ENCODE data around the gene SSC5D. TPM values are rescaled to one million over a fixed set of nuclear protein-coding genes. Genes with fewer than 3 reads are reported as not detected.
A peak's percentile ranks its signal among the peaks of the same experiment; 100 is the strongest.

SSC5D gene
- total RNA-seq, 1 donor from 2014 or later: 3.7 TPM

DNA sequence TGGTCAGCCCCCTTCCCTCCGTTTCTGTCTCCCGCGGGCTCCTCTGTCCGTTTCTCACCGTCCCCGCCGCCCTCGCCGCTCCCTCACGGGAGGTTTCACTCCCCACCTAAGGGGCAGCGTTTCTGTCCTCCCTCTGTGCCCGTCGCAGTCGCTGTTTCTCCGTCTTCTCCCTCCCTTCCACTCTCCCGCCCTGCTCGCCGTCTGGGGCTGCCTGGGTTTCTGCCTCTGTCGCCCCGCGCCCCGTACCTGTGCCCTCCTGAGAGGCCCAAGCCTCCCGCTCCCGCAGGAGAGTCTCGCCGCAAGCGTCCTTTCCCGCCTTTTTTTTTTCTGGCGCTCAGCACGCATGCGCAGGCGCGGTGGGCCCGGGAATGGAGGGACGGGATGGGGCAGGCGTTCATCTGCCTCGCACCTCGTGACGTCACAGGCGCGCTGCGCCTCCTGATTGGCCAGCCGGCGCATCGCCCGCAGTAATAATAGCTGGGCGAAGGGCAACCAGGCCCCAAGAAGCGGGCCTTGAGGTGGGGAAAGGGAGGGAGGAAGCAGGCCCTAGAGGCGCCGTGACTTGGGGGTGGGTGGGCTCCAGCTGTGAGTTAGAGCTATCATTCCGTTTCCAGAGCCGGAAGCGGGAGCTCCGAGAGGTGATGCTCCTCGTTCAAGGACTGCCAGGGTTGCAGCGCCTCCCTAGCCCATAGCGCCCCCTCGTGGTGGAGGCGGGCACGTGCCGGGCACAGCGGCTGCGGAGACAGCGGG is 15.4 kb downstream of the SSC5D start:
- H3K27ac ChIP-seq (replicated peaks): peak overlapping the region; percentile 82

GRCh38 chr19:55504252-55504603 is 16.0 kb downstream of the SSC5D start:
- intact Hi-C loops (cut with micrococcal nuclease): loop anchor here (2.0 kb wide), 1 partner anchor 35 kb away; no protein-coding TSS in a partner anchor
- no peaks in the 10 kb centered on the region for H3K27me3 ChIP-seq (ENCODE audit: low read depth)
- no peak for DNase-seq
- H3K27ac ChIP-seq (replicated peaks): peak overlapping the region; percentile 82
- H3K36me3 ChIP-seq: peaks cover 17% of the 10 kb centered on the region
- peak; percentile 2 for TF ChIP-seq CTCF (IDR thresholded peaks at IDR 0.05; ENCODE audit: borderline replicate concordance)
- peak overlapping the region; percentile 69 for H3K4me3 ChIP-seq
- H3K9me3 ChIP-seq (replicated peaks): no peaks in the 10 kb centered on the region
- H3K4me1 ChIP-seq: peaks cover 14% of the 10 kb centered on the region

More for the DNA sequence above, 15.4 kb downstream of the SSC5D start:
- H3K9me3 ChIP-seq (replicated peaks): no peaks in the 10 kb centered on the region
- DNase-seq: peak; percentile 93
- H3K4me3 ChIP-seq: peak overlapping the region; percentile 69
- H3K27me3 ChIP-seq (ENCODE audit: low read depth): no peaks in the 10 kb centered on the region
- intact Hi-C loops (cut with micrococcal nuclease): loop anchor here (2.0 kb wide), 1 partner anchor 35 kb away; no protein-coding TSS in a partner anchor
- peak; percentile 100 for TF ChIP-seq CTCF (IDR thresholded peaks at IDR 0.05; ENCODE audit: borderline replicate concordance)
- H3K4me1 ChIP-seq: peaks cover 14% of the 10 kb centered on the region
- H3K36me3 ChIP-seq: peaks cover 17% of the 10 kb centered on the region

DNA sequence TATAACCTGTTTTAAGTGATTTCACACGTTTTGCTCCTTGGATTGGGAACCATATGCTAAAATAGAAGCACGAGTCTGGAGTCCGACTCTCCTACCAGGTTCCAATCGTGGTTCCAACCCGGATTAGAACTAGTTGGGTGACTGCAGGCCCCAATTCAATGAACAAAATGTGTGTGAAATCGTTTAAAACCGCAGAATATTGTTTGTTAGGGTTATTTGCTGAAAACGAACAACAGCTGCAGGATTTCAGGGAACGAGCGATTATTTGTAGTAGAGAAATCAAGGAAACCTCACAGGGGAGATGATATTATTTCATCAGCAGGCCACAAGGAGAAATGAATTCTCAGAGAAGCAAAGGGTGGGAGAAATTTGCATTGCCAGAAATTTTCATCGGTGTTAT is 16.7 kb downstream of the SSC5D start:
- TF ChIP-seq CTCF (IDR thresholded peaks at IDR 0.05; ENCODE audit: borderline replicate concordance): no peak
- intact Hi-C loops (cut with micrococcal nuclease): loop anchor here (2.0 kb wide), 1 partner anchor 36 kb away; no protein-coding TSS in a partner anchor
- no peak overlapping the region for H3K4me3 ChIP-seq

DNA sequence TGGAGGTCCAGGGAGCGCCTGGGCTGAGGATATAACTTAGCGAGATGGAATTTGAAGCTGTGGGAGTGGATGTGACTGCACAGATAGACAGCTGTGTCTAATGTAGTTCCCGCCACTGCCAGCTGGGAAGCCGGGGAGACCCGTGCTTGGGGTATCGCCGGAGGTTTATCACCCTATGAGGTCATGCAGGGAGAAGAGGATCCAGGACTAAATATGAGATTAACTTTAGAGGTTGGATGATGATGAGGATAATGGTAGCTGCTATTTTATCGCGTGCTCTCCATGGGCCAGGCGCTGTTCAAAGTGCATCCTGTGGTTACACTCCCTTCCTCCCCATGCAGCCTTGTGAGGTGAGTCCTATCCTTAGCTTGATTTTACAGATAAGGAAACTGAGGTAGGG is 19.9 kb downstream of the SSC5D start:
- H3K27ac ChIP-seq (replicated peaks): no peak overlapping the region
- H3K4me1 ChIP-seq: peaks cover 14% of the 10 kb centered on the region
- DNase-seq: no peak
- no peaks in the 10 kb centered on the region for H3K9me3 ChIP-seq (replicated peaks)
- TF ChIP-seq CTCF (IDR thresholded peaks at IDR 0.05; ENCODE audit: borderline replicate concordance): no peak
- no peaks in the 10 kb centered on the region for H3K36me3 ChIP-seq
- peaks cover 4% of the 10 kb centered on the region for H3K27me3 ChIP-seq (ENCODE audit: low read depth)
- intact Hi-C loops (cut with micrococcal nuclease): no loop called here
- no peak overlapping the region for H3K4me3 ChIP-seq

More for the DNA sequence above, 16.7 kb downstream of the SSC5D start:
- Histone ChIP-seq H3K27ac (replicated peaks) (no peak overlapping the region), H3K4me1 (peaks cover 14% of the 10 kb centered on the region), H3K27me3 (ENCODE audit: low read depth) (no peaks in the 10 kb centered on the region), H3K36me3 (peaks cover 14% of the 10 kb centered on the region), H3K9me3 (replicated peaks) (no peaks in the 10 kb centered on the region)
- no peak for DNase-seq

DNA sequence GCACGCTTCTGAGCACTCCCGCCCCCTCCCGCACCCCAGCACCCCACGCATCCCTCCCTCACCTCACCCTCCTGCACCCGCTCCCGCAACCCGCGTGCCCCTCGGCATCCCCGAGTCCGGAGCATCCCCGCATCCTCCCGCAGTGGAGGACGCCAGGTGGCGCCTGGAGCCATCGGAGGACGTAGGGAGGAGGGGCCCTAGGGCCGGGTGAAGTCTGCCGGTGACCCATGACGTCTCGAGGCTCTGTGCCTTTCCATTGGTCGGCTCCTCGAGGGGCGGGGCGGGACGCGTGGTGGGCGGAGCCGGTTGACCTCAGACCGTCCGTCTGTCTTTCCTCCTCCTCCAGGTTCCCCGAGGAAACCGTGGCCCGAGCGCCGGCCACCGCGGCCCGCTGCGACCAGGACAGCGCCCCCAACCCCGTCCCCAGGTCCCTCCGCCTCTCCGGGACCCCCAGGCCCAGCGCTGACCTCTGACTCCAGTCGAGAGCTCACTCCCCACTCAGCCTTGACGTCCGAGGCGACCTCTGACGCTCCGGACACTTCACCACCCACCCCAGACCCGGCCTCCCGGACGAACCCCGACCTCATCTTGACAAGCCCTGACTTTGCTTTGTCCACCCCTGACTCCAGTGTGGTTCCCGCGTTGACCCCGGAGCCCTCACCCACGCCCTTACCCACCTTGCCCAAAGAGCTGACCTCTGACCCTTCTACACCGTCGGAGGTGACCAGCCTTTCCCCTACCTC is 28.8 kb downstream of the SSC5D start:
- intact Hi-C loops (cut with micrococcal nuclease): loop anchor here (5.0 kb wide), 1 partner anchor 90 kb away; the partner anchor contains the start of gene ZNF865
- Histone ChIP-seq H3K9me3 (replicated peaks) (no peaks in the 10 kb centered on the region), H3K36me3 (no peaks in the 10 kb centered on the region), H3K4me1 (peaks cover 20% of the 10 kb centered on the region), H3K27me3 (ENCODE audit: low read depth) (peaks cover 5% of the 10 kb centered on the region), H3K4me3 (peak overlapping the region; percentile 69), H3K27ac (replicated peaks) (peak overlapping the region; percentile 98)
- peak; percentile 86 for TF ChIP-seq CTCF (IDR thresholded peaks at IDR 0.05; ENCODE audit: borderline replicate concordance)
- peak; percentile 94 for DNase-seq
